Adrenal gland (tissue), 12 donors: ENCODE data around the gene CDK5RAP2. TPM values are rescaled to one million over a fixed set of nuclear protein-coding genes. Genes with fewer than 3 reads are reported as not detected.
A peak's percentile ranks its signal among the peaks of the same experiment; 100 is the strongest.

Experiments
- DNase-seq, 7 donors: peaks; one replicate each; pipeline ENCODE4 v3.0.0-alpha.2; 2019 to 2020
- H3K27ac ChIP-seq, 5 donors: fragments of 200-600 bp; sonication (generic) in 4 of 5; 1 replicate in 3 of 5; 2 replicates in 2 of 5; pipeline versions ENCODE4 v1.5.1 to v1.8.0; 2016 to 2020; ENCODE audit warnings: mild to moderate bottlenecking in 1 of 5
- H3K27me3 ChIP-seq: fragments of 200-600 bp; 2 replicates; pipeline ENCODE4 v1.8.0; 2021
- H3K36me3 ChIP-seq, 2 donors: fragments of 200-600 bp; replicated peaks in 1 of 2; 1 replicate in 1 of 2; 2 replicates in 1 of 2; pipeline versions ENCODE4 v1.5.1 to v1.8.0; 2018 to 2022
- H3K4me1 ChIP-seq, 2 donors: fragments of 200-600 bp; replicated peaks in 1 of 2; 1 replicate in 1 of 2; 2 replicates in 1 of 2; pipeline versions ENCODE4 v1.5.1 to v1.8.0; 2018 to 2021
- H3K4me3 ChIP-seq, 4 donors: fragments of 200-600 bp; sonication (generic) in 3 of 4; one replicate each; pipeline ENCODE4 v1.5.1; 2016 to 2018
- H3K9me3 ChIP-seq, 3 donors: fragments of 200-600 bp; sonication (generic) in 1 of 3; replicated peaks in 1 of 3; 1 replicate in 2 of 3; 2 replicates in 1 of 3; pipeline versions ENCODE4 v1.5.1 to v1.8.0; 2016 to 2021
- CTCF ChIP-seq, 6 experiments: fragments of 450-650 bp in 4 of 6; fragments of 200-600 bp in 2 of 6; sonication (generic) in 1 of 6; IDR thresholded peaks; 1 replicate in 5 of 6; 2 replicates in 1 of 6; pipeline versions ENCODE4 v1.5.1 to v1.8.0; 2016 to 2021; ENCODE audit warnings: antibody characterized with exemption in 6 of 6, mild to moderate bottlenecking in 2 of 6, moderate library complexity in 1 of 6
- POLR2A ChIP-seq, 2 donors: fragments of 450-650 bp; IDR thresholded peaks; one replicate each; pipeline ENCODE4 v1.6.1; 2017; ENCODE audit warnings: antibody characterized with exemption in 2 of 2, mild to moderate bottlenecking in 2 of 2, moderate library complexity in 1 of 2
- WGBS, 4 donors: extraction: QIAGEN DNeasy Blood & Tissue Kit in 2 of 4; methylation state at CpG; one replicate each; pipeline versions ENCODE4 v1.1.5 to v1.1.7; 2013 to 2017; 5-methylcytosine and 5-hydroxymethylcytosine counted together
- intact Hi-C, 2 donors: fragments of 100-400 bp; cut with DNase I; formaldehyde crosslinking; loops; one replicate each; pipeline versions ENCODE4 v1.14.1 to v1.15.0; 2022 to 2023
- polyA plus RNA-seq, 3 donors: library from polyadenylated mRNA; stranded (reverse); fragments of 200-250 nt in 2 of 3; fragments of 350-450 nt in 1 of 3; fragmentation: Illumina TruSeq in 1 of 3; extraction: RNeasy Lipid Tissue Mini Kit (QIAGEN cat#74804) in 1 of 3; gene quantifications; one replicate each; pipeline ENCODE4 v1.2.3, GENCODE V29; 2013 to 2014
- total RNA-seq, 9 donors: library from RNA; depleted of rRNA in 4 of 9; stranded (reverse); fragments of >200 nt in 4 of 9; fragments of 120-200 nt in 1 of 9; fragmentation: NEBNext Ultra II Directional in 1 of 9; extraction: Animal tissue kit (Norgen Biotek cat#: 25700) in 1 of 9; gene quantifications; one replicate each; pipeline versions ENCODE4 v1.1.0 to v1.2.4, GENCODE V29; 2013 to 2023
- donor health status: healthy with polysubstance abuse.
- donor health status: Bipolar disorder and iron deficiency.
- donor health status: DM: yes; HTN: yes; CAD: no.
- donor health status: DM: no; HTN: no; CAD: no.
- donor health status: DM: no; HTN: no; CAD: no.
- donor health status: DM: yes; HTN: yes; CAD: no.

CDK5RAP2 gene
- total and polyA plus RNA-seq, 12 donors: 26.0 to 60.7 (median 41.9) TPM

- no peak for DNase-seq
- WGBS, 4 donors: 84 to 88% (median 86%) methylated on average over 14 to 16 of the region's 16 CpGs
- no peak for TF ChIP-seq POLR2A (IDR thresholded peaks at IDR 0.05)
- no peak for TF ChIP-seq CTCF (IDR thresholded peaks at IDR 0.05)
- peak overlapping the region in 2 of 5 donors; percentile 54 to 68 for H3K27ac ChIP-seq
- peaks cover 0 to 16% of the 10 kb centered on the region in 2 donors for H3K36me3 ChIP-seq
- no peaks in the 10 kb centered on the region for H3K9me3 ChIP-seq
- H3K27me3 ChIP-seq: no peaks in the 10 kb centered on the region
- H3K4me1 ChIP-seq: peaks cover 11 to 17% of the 10 kb centered on the region in 2 donors
- no peak overlapping the region for H3K4me3 ChIP-seq
- intact Hi-C loops: no loop called here
Observed at GRCh38 chr9:120385606-120386389, 194.2 kb downstream of the CDK5RAP2 start.

GRCh38 chr9:120384925-120385272, 195.1 kb downstream of the CDK5RAP2 start:
- intact Hi-C loops: no loop called here
- no peak for DNase-seq
- H3K36me3 ChIP-seq: peaks cover 0 to 8% of the 10 kb centered on the region in 2 donors
- no peak overlapping the region for H3K27ac ChIP-seq
- no peak overlapping the region for H3K4me3 ChIP-seq
- TF ChIP-seq CTCF (IDR thresholded peaks at IDR 0.05) (no peak), POLR2A (IDR thresholded peaks at IDR 0.05) (no peak)
- no peaks in the 10 kb centered on the region for H3K9me3 ChIP-seq
- H3K27me3 ChIP-seq: no peaks in the 10 kb centered on the region
- WGBS, 4 donors: 95 to 98% (median 97%) methylated on average over 4 of the region's 4 CpGs
- peaks cover 11 to 17% of the 10 kb centered on the region in 2 donors for H3K4me1 ChIP-seq

- 61 to 87% (median 75%) methylated on average over 17 to 24 of the region's 24 CpGs for WGBS, 4 donors
- peak in 4 of 7 donors; percentile 32 to 49 (median 40) for DNase-seq
Observed at GRCh38 chr9:120383999-120384924, 195.7 kb downstream of the CDK5RAP2 start.

More at GRCh38 chr9:120383999-120384924, 195.7 kb downstream of the CDK5RAP2 start:
- H3K4me3 ChIP-seq: no peak overlapping the region
- no peak overlapping the region for H3K27ac ChIP-seq
- peaks cover 11 to 17% of the 10 kb centered on the region in 2 donors for H3K4me1 ChIP-seq
- H3K27me3 ChIP-seq: no peaks in the 10 kb centered on the region
- H3K36me3 ChIP-seq: peaks cover 0 to 1% of the 10 kb centered on the region in 2 donors
- intact Hi-C loops: no loop called here
- no peaks in the 10 kb centered on the region for H3K9me3 ChIP-seq
- TF ChIP-seq CTCF (IDR thresholded peaks at IDR 0.05): no peak
